HCT116 (cell line): Measurements from ENCODE around the gene NID2. TPM values are rescaled to one million over a fixed set of nuclear protein-coding genes. Genes with fewer than 3 reads are reported as not detected.

ENCODE experiments used
- ATAC-seq: fragments of 200-7000 bp; cut with Tn5 transposase; 2 replicates; pipeline ENCODE4 v1.9.1; 2020; ENCODE audit warnings: mild to moderate bottlenecking, moderate library complexity
- BruUV-seq: library from RNA; stranded (reverse); fragments of 400-500 nt; replicated peaks from 2 replicates; lab custom pipeline; 2021; lab: Mats Ljungman, UMichigan
- CTCF ChIA-PET: fragments of 300-600 bp; sonication (Branson Sonifier 250); formaldehyde crosslinking; loops from one replicate; lab custom pipeline; 2021; ENCODE audit warnings: antibody characterized with exemption; lab: Charles Lee
- POLR2A ChIA-PET: fragments of 300-600, 350-600 bp; sonication (Branson Sonifier 250); formaldehyde crosslinking; loops from one replicate; lab custom pipeline; 2021; ENCODE audit warnings: antibody characterized with exemption; lab: Charles Lee
- RAD21 ChIA-PET, 2 experiments: fragments of 300-600 bp; sonication (Branson Sonifier 250); formaldehyde crosslinking; loops; one replicate each; lab custom pipeline; 2023; ENCODE audit warnings: low total read pairs in 2 of 2; ENCODE audit not compliant: uncharacterized antibody in 2 of 2, unreplicated experiment in 2 of 2, low non-redundant PET in 1 of 2; lab: Charles Lee
- DNase-seq: peaks from one replicate; pipeline ENCODE4 v3.0.0-alpha.2; 2010; ENCODE audit warnings: low read depth, low spot score
- H2AFZ ChIP-seq: fragments of 200-600 bp; shearing (Covaris generic), sonication (generic); 2 replicates; pipeline ENCODE4 v1.6.1; 2017; ENCODE audit warnings: low read depth, mixed run types, mixed read lengths, antibody characterized with exemption, low read length; ENCODE audit not compliant: poor library complexity, severe bottlenecking
- H3K27ac ChIP-seq: 2 replicates; pipeline ENCODE4 v1.5.1; 2012; ENCODE audit warnings: low read depth, low read length
- H3K27me3 ChIP-seq: fragments of 200-600 bp; sonication (generic); 2 replicates; pipeline ENCODE4 v1.6.1; 2016; ENCODE audit warnings: mixed run types, low read length, mixed read lengths; ENCODE audit not compliant: insufficient read depth
- H3K36me3 ChIP-seq, 2 experiments: fragments of 200-500 bp in 1 of 2; fragments of 200-600 bp in 1 of 2; sonication (Bioruptor generic) in 1 of 2; sonication (generic) in 1 of 2; 2 replicates each; pipeline versions ENCODE4 v1.5.1 to v1.6.1; 2014 to 2016; ENCODE audit warnings: low read length in 2 of 2, inconsistent platforms in 1 of 2, mixed read lengths in 1 of 2, mixed run types in 1 of 2; ENCODE audit not compliant: insufficient read depth in 2 of 2, control insufficient read depth in 1 of 2
- H3K4me1 ChIP-seq, 2 experiments: fragments of 200-600 bp in 1 of 2; sonication (generic) in 1 of 2; 2 replicates each; pipeline versions ENCODE4 v1.5.1 to v1.6.1; 2012 to 2017; ENCODE audit warnings: low read length in 2 of 2, inconsistent platforms in 1 of 2, mild to moderate bottlenecking in 1 of 2, mixed read lengths in 1 of 2, mixed run types in 1 of 2, moderate library complexity in 1 of 2; ENCODE audit not compliant: insufficient read depth in 2 of 2, control insufficient read depth in 1 of 2
- H3K4me2 ChIP-seq: fragments of 200-600 bp; sonication (generic); 2 replicates; pipeline ENCODE4 v1.6.1; 2017; ENCODE audit warnings: mixed run types, low read length, mixed read lengths
- H3K4me3 ChIP-seq, 2 experiments: fragments of 200-600 bp in 1 of 2; sonication (generic) in 1 of 2; replicated peaks in 1 of 2; 2 replicates each; pipeline ENCODE4 v1.5.1; 2011 to 2016; ENCODE audit warnings: low read length in 2 of 2, control low read depth in 1 of 2, low read depth in 1 of 2, mild to moderate bottlenecking in 1 of 2, mixed read lengths in 1 of 2, mixed run types in 1 of 2
- H3K79me2 ChIP-seq: fragments of 200-600 bp; sonication (generic); 2 replicates; pipeline ENCODE4 v1.6.1; 2017; ENCODE audit warnings: mild to moderate bottlenecking, mixed run types, low read length, moderate library complexity, mixed read lengths; ENCODE audit not compliant: insufficient read depth
- H3K9ac ChIP-seq: fragments of 200-600 bp; sonication (generic); 2 replicates; pipeline ENCODE4 v1.6.1; 2016; ENCODE audit warnings: low read length, mixed read lengths
- H3K9me2 ChIP-seq: fragments of 200-600 bp; sonication (generic), shearing (Covaris generic); 2 replicates; pipeline ENCODE4 v1.6.1; 2017; ENCODE audit warnings: mixed run types, mild to moderate bottlenecking, moderate library complexity; ENCODE audit not compliant: insufficient read depth
- H3K9me3 ChIP-seq, 2 experiments: fragments of 200-500 bp in 1 of 2; fragments of 200-600 bp in 1 of 2; sonication (Bioruptor generic) in 1 of 2; sonication (generic) in 1 of 2; 2 replicates each; pipeline ENCODE4 v1.6.1; 2014 to 2017; ENCODE audit warnings: low read length in 2 of 2, mixed read lengths in 2 of 2, inconsistent platforms in 1 of 2, low read depth in 1 of 2, mild to moderate bottlenecking in 1 of 2, mixed run types in 1 of 2, moderate library complexity in 1 of 2; ENCODE audit not compliant: control insufficient read depth in 1 of 2, insufficient read depth in 1 of 2
- H4K20me1 ChIP-seq: fragments of 200-600 bp; sonication (generic), shearing (Covaris generic); 2 replicates; pipeline ENCODE4 v1.6.1; 2017; ENCODE audit warnings: mixed run types, mild to moderate bottlenecking, moderate library complexity; ENCODE audit not compliant: insufficient read depth
- CBX3 ChIP-seq: IDR thresholded peaks from 2 replicates; pipeline ENCODE4 v1.6.1; 2012; ENCODE audit warnings: low read depth
- EGR1 ChIP-seq: IDR thresholded peaks from 2 replicates; pipeline ENCODE4 v1.6.1; 2012; ENCODE audit warnings: low read depth
- ELF1 ChIP-seq: IDR thresholded peaks from 2 replicates; pipeline ENCODE4 v1.6.1; 2012; ENCODE audit warnings: low read depth, borderline replicate concordance
- EZH2phosphoT487 ChIP-seq: fragments of 200-600 bp; IDR thresholded peaks from 2 replicates; pipeline ENCODE4 v1.6.1; 2018; ENCODE audit warnings: antibody characterized with exemption, borderline replicate concordance
- POLR2A ChIP-seq: IDR thresholded peaks from 2 replicates; pipeline ENCODE4 v1.7.0; 2011; ENCODE audit warnings: borderline replicate concordance; ENCODE audit not compliant: insufficient read depth, insufficient read length; ENCODE audit errors: extremely low read depth
- RAD21 ChIP-seq: IDR thresholded peaks from 2 replicates; pipeline ENCODE4 v1.6.1; 2012; ENCODE audit warnings: low read depth, mild to moderate bottlenecking
- SP1 ChIP-seq: IDR thresholded peaks from 2 replicates; pipeline ENCODE4 v1.6.1; 2012; ENCODE audit warnings: low read depth
- SRF ChIP-seq: IDR thresholded peaks from 2 replicates; pipeline ENCODE4 v1.6.1; 2012; ENCODE audit warnings: low read depth
- TCF7L2 ChIP-seq: IDR thresholded peaks from 2 replicates; pipeline ENCODE4 v1.7.0; 2011; ENCODE audit warnings: borderline replicate concordance, inconsistent platforms; ENCODE audit not compliant: insufficient read depth, insufficient read length; ENCODE audit errors: extremely low read depth
- YY1 ChIP-seq: IDR thresholded peaks from 2 replicates; pipeline ENCODE4 v1.6.1; 2011; ENCODE audit warnings: low read length, low read depth, moderate library complexity, mild to moderate bottlenecking; ENCODE audit not compliant: insufficient replicate concordance; ENCODE audit errors: extremely low read depth
- ZFX ChIP-seq: fragments of 450-650 bp; IDR thresholded peaks from 2 replicates; pipeline ENCODE4 v1.6.1; 2017
- ZNF274 ChIP-seq: fragments of 200-500 bp; sonication (Bioruptor generic); IDR thresholded peaks from 2 replicates; pipeline ENCODE4 v1.6.1; 2014; ENCODE audit warnings: mild to moderate bottlenecking, low read depth, low read length, inconsistent platforms
- intact Hi-C: fragments of 100-400 bp; cut with micrococcal nuclease; formaldehyde crosslinking; loops from 2 replicates; pipeline ENCODE4 v1.10.0; 2022
- total RNA-seq: library from RNA; stranded (reverse); gene quantifications from one replicate; pipeline ENCODE4 v1.2.1, GENCODE V29; 2021; ENCODE audit not compliant: unreplicated experiment
- TF ChIP-seq, protein P1 (sequence below), 3 experiments: fragments of 200-600 bp in 1 of 3; sonication (generic) in 1 of 3; IDR thresholded peaks in 2 of 3; conservative IDR thresholded peaks in 1 of 3; 2 replicates each; pipeline ENCODE4 v1.5.1; 2012 to 2017; ENCODE audit warnings: low read depth in 2 of 3, low read length in 2 of 3, antibody characterized with exemption in 1 of 3, borderline replicate concordance in 1 of 3, control low read depth in 1 of 3, mild to moderate bottlenecking in 1 of 3, mixed read lengths in 1 of 3, mixed run types in 1 of 3, moderate library complexity in 1 of 3; ENCODE audit not compliant: insufficient read depth in 1 of 3
- TF ChIP-seq, protein P2 (sequence below): IDR thresholded peaks from 2 replicates; pipeline ENCODE4 v1.6.1; 2012
- TF ChIP-seq, protein P3 (sequence below): IDR thresholded peaks from 2 replicates; pipeline ENCODE4 v1.6.1; 2011; ENCODE audit warnings: mild to moderate bottlenecking, low read length, moderate library complexity; ENCODE audit not compliant: insufficient replicate concordance; ENCODE audit errors: extremely low read depth

Gene NID2
- total RNA-seq, 1 experiment from 2014 or later: 0.84 TPM

DNA sequence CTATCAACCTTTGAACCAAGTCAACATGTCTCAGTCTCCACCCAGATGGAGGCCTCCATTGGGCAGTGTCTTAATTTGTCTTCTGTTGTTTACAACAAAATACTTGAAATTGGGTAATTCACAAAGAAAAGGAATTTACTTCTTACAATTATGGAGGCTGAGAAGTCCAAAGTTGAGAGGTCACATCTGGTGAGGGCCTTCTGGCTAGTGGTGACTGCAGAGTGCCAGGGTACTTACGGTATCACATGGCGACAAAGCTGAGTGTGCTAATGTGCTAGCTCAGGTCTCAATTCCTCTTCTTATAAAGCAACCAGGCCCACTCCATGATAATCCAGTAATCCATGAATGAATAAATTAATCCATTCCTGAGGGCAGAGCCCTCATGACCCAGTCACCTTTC, 4.7 kb downstream of the NID2 start:
- no peaks in the 10 kb centered on the region for H3K9me2 ChIP-seq
- H3K9me3 ChIP-seq: no peaks in the 10 kb centered on the region
- BruUV-seq: no TSS peak
- H2AFZ ChIP-seq: no peak overlapping the region
- intact Hi-C loops: no loop called here
- H3K4me3 ChIP-seq: no peak overlapping the region
- H3K4me2 ChIP-seq: no peak overlapping the region
- POLR2A ChIA-PET: no interaction called here
- no peaks in the 10 kb centered on the region for H4K20me1 ChIP-seq
- TF ChIP-seq SP1 (no peak), CBX3 (no peak), ZNF274 (no peak), POLR2A (no peak), TCF7L2 (no peak), EGR1 (no peak), ZFX (no peak), RAD21 (no peak), EZH2phosphoT487 (no peak), YY1 (no peak), SRF (no peak), ELF1 (no peak)
- TF ChIP-seq, protein P1, sequence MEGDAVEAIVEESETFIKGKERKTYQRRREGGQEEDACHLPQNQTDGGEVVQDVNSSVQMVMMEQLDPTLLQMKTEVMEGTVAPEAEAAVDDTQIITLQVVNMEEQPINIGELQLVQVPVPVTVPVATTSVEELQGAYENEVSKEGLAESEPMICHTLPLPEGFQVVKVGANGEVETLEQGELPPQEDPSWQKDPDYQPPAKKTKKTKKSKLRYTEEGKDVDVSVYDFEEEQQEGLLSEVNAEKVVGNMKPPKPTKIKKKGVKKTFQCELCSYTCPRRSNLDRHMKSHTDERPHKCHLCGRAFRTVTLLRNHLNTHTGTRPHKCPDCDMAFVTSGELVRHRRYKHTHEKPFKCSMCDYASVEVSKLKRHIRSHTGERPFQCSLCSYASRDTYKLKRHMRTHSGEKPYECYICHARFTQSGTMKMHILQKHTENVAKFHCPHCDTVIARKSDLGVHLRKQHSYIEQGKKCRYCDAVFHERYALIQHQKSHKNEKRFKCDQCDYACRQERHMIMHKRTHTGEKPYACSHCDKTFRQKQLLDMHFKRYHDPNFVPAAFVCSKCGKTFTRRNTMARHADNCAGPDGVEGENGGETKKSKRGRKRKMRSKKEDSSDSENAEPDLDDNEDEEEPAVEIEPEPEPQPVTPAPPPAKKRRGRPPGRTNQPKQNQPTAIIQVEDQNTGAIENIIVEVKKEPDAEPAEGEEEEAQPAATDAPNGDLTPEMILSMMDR (IDR thresholded peaks at IDR 0.05 in 2 of 3, conservative IDR thresholded peaks at IDR 0.05 in 1 of 3; ENCODE audit: borderline replicate concordance in 1 of 3, insufficient read depth in 1 of 3, low read depth in 2 of 3, low read length in 2 of 3): no peak
- TF ChIP-seq, protein P2, sequence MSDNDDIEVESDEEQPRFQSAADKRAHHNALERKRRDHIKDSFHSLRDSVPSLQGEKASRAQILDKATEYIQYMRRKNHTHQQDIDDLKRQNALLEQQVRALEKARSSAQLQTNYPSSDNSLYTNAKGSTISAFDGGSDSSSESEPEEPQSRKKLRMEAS: no peak
- TF ChIP-seq, protein P3, sequence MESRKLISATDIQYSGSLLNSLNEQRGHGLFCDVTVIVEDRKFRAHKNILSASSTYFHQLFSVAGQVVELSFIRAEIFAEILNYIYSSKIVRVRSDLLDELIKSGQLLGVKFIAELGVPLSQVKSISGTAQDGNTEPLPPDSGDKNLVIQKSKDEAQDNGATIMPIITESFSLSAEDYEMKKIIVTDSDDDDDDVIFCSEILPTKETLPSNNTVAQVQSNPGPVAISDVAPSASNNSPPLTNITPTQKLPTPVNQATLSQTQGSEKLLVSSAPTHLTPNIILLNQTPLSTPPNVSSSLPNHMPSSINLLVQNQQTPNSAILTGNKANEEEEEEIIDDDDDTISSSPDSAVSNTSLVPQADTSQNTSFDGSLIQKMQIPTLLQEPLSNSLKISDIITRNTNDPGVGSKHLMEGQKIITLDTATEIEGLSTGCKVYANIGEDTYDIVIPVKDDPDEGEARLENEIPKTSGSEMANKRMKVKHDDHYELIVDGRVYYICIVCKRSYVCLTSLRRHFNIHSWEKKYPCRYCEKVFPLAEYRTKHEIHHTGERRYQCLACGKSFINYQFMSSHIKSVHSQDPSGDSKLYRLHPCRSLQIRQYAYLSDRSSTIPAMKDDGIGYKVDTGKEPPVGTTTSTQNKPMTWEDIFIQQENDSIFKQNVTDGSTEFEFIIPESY: no peak
- TF ChIP-seq, all 23 proteins: peak for 0
- H3K27me3 ChIP-seq: peaks cover 16% of the 10 kb centered on the region; the same call in 1 of the 2 replicates
- H3K9ac ChIP-seq: no peak overlapping the region
- DNase-seq: no peak
- H3K27ac ChIP-seq: no peak overlapping the region
- no peaks in the 10 kb centered on the region for H3K79me2 ChIP-seq
- ATAC-seq: no peak
- no peaks in the 10 kb centered on the region for H3K36me3 ChIP-seq
- RAD21 ChIA-PET: no interaction called here
- CTCF ChIA-PET: no interaction called here
- no peaks in the 10 kb centered on the region for H3K4me1 ChIP-seq
